K562 (cell line): ENCODE data around the gene PTPRM. TPM values are rescaled to one million over a fixed set of nuclear protein-coding genes. Genes with fewer than 3 reads are reported as not detected.

Experiments used
- ATAC-seq: fragments of 200-7000 bp; cut with Tn5 transposase; 3 replicates; pipeline ENCODE4 v1.9.1; 2020; ENCODE audit warnings: moderate library complexity
- BruUV-seq: library from RNA; stranded (reverse); fragments of 400-500 nt; replicated peaks from 2 replicates; lab custom pipeline; 2021; lab: Mats Ljungman, UMichigan
- CTCF ChIA-PET: fragments of 300-600 bp; formaldehyde crosslinking; extraction: SDS; loops from one replicate; lab custom pipeline; 2021; ENCODE audit warnings: low intra/inter-chr PET ratio; lab: Yijun Ruan, JAX
- POLR2A ChIA-PET: fragments of 300-600, 350-650 bp; sonication (Branson Sonifier 250); formaldehyde crosslinking; extraction: SDS; loops from one replicate; lab custom pipeline; 2021; ENCODE audit warnings: antibody characterized with exemption, inconsistent platforms; lab: Yijun Ruan, JAX
- DNase-seq, 4 experiments: peaks; one replicate each; pipeline versions ENCODE4 v3.0.0 to v3.0.0-alpha.2; 2011 to 2018; ENCODE audit warnings: low spot score in 3 of 4, mixed read lengths in 3 of 4; ENCODE audit errors: extremely low read depth in 1 of 4
- FAIRE-seq: peaks from 2 replicates; lab custom pipeline; 2011; peaks lifted over from hg19 to GRCh38; lab: Jason Lieb, UNC
- H2AFZ ChIP-seq: 2 replicates; pipeline ENCODE4 v1.6.0; 2011; ENCODE audit warnings: low read depth, low read length, control low read depth, inconsistent platforms
- H3K27ac ChIP-seq: fragments of 200-600 bp; 3 replicates; pipeline ENCODE4 v1.8.0; 2011; ENCODE audit warnings: low read depth, mild to moderate bottlenecking, control low read depth, inconsistent platforms, low read length, moderate library complexity, mixed read lengths; ENCODE audit errors: extremely low read depth
- H3K27me3 ChIP-seq, 2 experiments: fragments of 300-600 bp in 1 of 2; 2 replicates in 1 of 2; 3 replicates in 1 of 2; pipeline versions ENCODE4 v1.6.0 to v1.8.0; 2011; ENCODE audit warnings: inconsistent platforms in 2 of 2, low read length in 2 of 2, mild to moderate bottlenecking in 1 of 2, mixed read lengths in 1 of 2, moderate library complexity in 1 of 2; ENCODE audit not compliant: control insufficient read depth in 2 of 2, insufficient read depth in 2 of 2
- H3K36me3 ChIP-seq: fragments of 300-600 bp; 3 replicates; pipeline ENCODE4 v1.8.0; 2011; ENCODE audit warnings: mild to moderate bottlenecking, low read length, inconsistent platforms; ENCODE audit not compliant: control insufficient read depth, insufficient read depth
- H3K4me1 ChIP-seq, 2 experiments: fragments of 200-600 bp in 1 of 2; replicated peaks in 1 of 2; 2 replicates in 1 of 2; 3 replicates in 1 of 2; pipeline versions ENCODE4 v1.5.1 to v1.8.0; 2011; ENCODE audit warnings: inconsistent platforms in 2 of 2, low read length in 2 of 2, mild to moderate bottlenecking in 1 of 2, mixed read lengths in 1 of 2, moderate library complexity in 1 of 2; ENCODE audit not compliant: control insufficient read depth in 2 of 2, insufficient read depth in 2 of 2
- H3K4me2 ChIP-seq: 2 replicates; pipeline ENCODE4 v1.6.1; 2011; ENCODE audit warnings: low read length, control low read depth, inconsistent platforms, mixed read lengths; ENCODE audit not compliant: insufficient read depth
- H3K4me3 ChIP-seq: fragments of 200-600 bp; sonication (generic), shearing (Covaris generic); 2 replicates; pipeline ENCODE4 v1.5.1; 2016; ENCODE audit warnings: control low read depth, inconsistent platforms
- H3K79me2 ChIP-seq: fragments of 200-600 bp; 3 replicates; pipeline ENCODE4 v1.8.0; 2011; ENCODE audit warnings: low read length, inconsistent platforms; ENCODE audit not compliant: control insufficient read depth, insufficient read depth
- H3K9ac ChIP-seq, 2 experiments: 2 replicates each; pipeline versions ENCODE4 v1.6.0 to v1.6.1; 2011; ENCODE audit warnings: low read depth in 2 of 2, low read length in 2 of 2, control low read depth in 1 of 2, inconsistent platforms in 1 of 2, mild to moderate bottlenecking in 1 of 2, mixed read lengths in 1 of 2; ENCODE audit not compliant: insufficient read depth in 1 of 2
- H3K9me1 ChIP-seq: one replicate; pipeline ENCODE4 v1.6.0; 2011; ENCODE audit warnings: inconsistent platforms, mild to moderate bottlenecking, low read length, moderate library complexity; ENCODE audit not compliant: control insufficient read depth, insufficient read depth
- H3K9me3 ChIP-seq: replicated peaks from 2 replicates; pipeline ENCODE4 v1.5.1; 2011; ENCODE audit warnings: low read depth, low read length, inconsistent platforms; ENCODE audit not compliant: control insufficient read depth, insufficient read depth
- H4K20me1 ChIP-seq: replicated peaks from 2 replicates; pipeline ENCODE4 v1.6.1; 2011; ENCODE audit warnings: low read length, inconsistent platforms, mixed read lengths; ENCODE audit not compliant: control insufficient read depth, insufficient read depth
- ATF1 ChIP-seq, 2 experiments: fragments of 450-650 bp in 1 of 2; IDR thresholded peaks; 2 replicates each; pipeline ENCODE4 v1.6.1; 2016; ENCODE audit warnings: missing compliant biosample characterization in 1 of 2, missing genetic modification characterization in 1 of 2
- CCAR2 ChIP-seq: fragments of 200-400 bp; formaldehyde crosslinking; IDR thresholded peaks from 2 replicates; pipeline ENCODE4 v1.6.1; 2017; ENCODE audit warnings: mild to moderate bottlenecking, low read depth, low read length
- CHCHD3 ChIP-seq: fragments of 250-450 bp; sonication (Bioruptor Pico); IDR thresholded peaks from 2 replicates; pipeline ENCODE4 v2.1.2; 2022; ENCODE audit warnings: mild to moderate bottlenecking
- JUN ChIP-seq, 2 experiments: sonication (generic) in 1 of 2; formaldehyde crosslinking in 1 of 2; IDR thresholded peaks; 2 replicates each; pipeline versions ENCODE4 v1.6.1 to v1.8.0; 2012 to 2022; ENCODE audit warnings: borderline replicate concordance in 2 of 2, mild to moderate bottlenecking in 2 of 2, improper control_type of control experiment in 1 of 2, low read depth in 1 of 2, low read length in 1 of 2, missing genetic modification reagents in 1 of 2
- NCOA6 ChIP-seq: fragments of 450-650 bp; IDR thresholded peaks from 2 replicates; pipeline ENCODE4 v1.6.1; 2017; ENCODE audit warnings: mild to moderate bottlenecking
- POLR3A ChIP-seq: IDR thresholded peaks from 2 replicates; pipeline ENCODE4 v1.6.1; 2011; ENCODE audit warnings: borderline replicate concordance, mild to moderate bottlenecking, moderate library complexity; ENCODE audit not compliant: insufficient read length, insufficient read depth; ENCODE audit errors: extremely low read depth
- SMAD4 ChIP-seq: fragments of 250-450 bp; sonication (Bioruptor Pico); conservative IDR thresholded peaks from 2 replicates; pipeline ENCODE4 v1.8.0; 2021; ENCODE audit warnings: inconsistent platforms, mild to moderate bottlenecking, moderate library complexity
- TCF7L2 ChIP-seq: fragments of 150-350 bp; IDR thresholded peaks from 2 replicates; pipeline ENCODE4 v1.6.1; 2016; ENCODE audit warnings: low read depth, mild to moderate bottlenecking, low read length, moderate library complexity
- ZNF143 ChIP-seq: sonication (generic); formaldehyde crosslinking; IDR thresholded peaks from 2 replicates; pipeline ENCODE4 v1.9.0; 2022; ENCODE audit warnings: mild to moderate bottlenecking, missing genetic modification reagents
- ZNF408 ChIP-seq: fragments of 250-450 bp; sonication (Bioruptor Pico); IDR thresholded peaks from 2 replicates; pipeline ENCODE4 v1.4.0; 2020; ENCODE audit warnings: low read depth, mild to moderate bottlenecking, moderate library complexity
- ZNF511 ChIP-seq: sonication (generic); formaldehyde crosslinking; IDR thresholded peaks from 2 replicates; pipeline ENCODE4 v1.8.0; 2022; ENCODE audit warnings: mild to moderate bottlenecking, missing genetic modification reagents
- WGBS: fragments of 100-300 bp; shearing (Covaris generic); methylation state at CpG from one replicate; pipeline ENCODE4 v1.1.6; 2016; ENCODE audit warnings: low coverage, mixed read lengths; ENCODE audit not compliant: insufficient coverage; ENCODE audit errors: missing lambda C conversion rate; 5-methylcytosine and 5-hydroxymethylcytosine counted together
- in situ Hi-C: fragments of 300-500 bp; cut with MboI; formaldehyde crosslinking; loops from 4 replicates; pipeline ENCODE4 v1.15.0; 2018; ENCODE audit warnings: inconsistent platforms, mixed read lengths
- intact Hi-C: fragments of 100-400 bp; cut with micrococcal nuclease; formaldehyde crosslinking; loops from 2 replicates; pipeline ENCODE4 v1.14.2; 2022
- polyA plus RNA-seq, 8 experiments: library from polyadenylated mRNA; depleted of rRNA in 4 of 8; stranded (reverse) in 5 of 8; unstranded in 3 of 8; fragments of >200 nt; fragmentation: Nextera tagmentation in 2 of 8; fragmentation: Illumina TruSeq in 1 of 8; extraction: Ambion mirVana in 2 of 8; extraction: Trizol in 1 of 8; gene quantifications; 2 replicates each; pipeline versions ENCODE4 v1.2.1 to v1.2.3, GENCODE V29; 2011 to 2014; ENCODE audit warnings: inconsistent platforms in 1 of 8, missing spikeins in 1 of 8
- total RNA-seq, 7 experiments: library from RNA; depleted of rRNA in 6 of 7; stranded (reverse); fragments of >200 nt in 6 of 7; fragmentation: Illumina TruSeq in 2 of 7; extraction: Trizol in 2 of 7; gene quantifications; 2 replicates each; pipeline versions ENCODE4 v1.2.1 to v1.2.3, GENCODE V29; 2011 to 2021; ENCODE audit warnings: low replicate concordance in 1 of 7

PTPRM gene
- total and polyA plus RNA-seq, 9 of the 15 experiments (the other 6 are each of a cell fraction or from before 2014, with no cell fraction given): 0.03 to 0.16 (median 0.08) TPM; not detected in 3

- POLR2A ChIA-PET: no interaction called here
- intact Hi-C loops: no loop called here
- TF ChIP-seq ZNF408: no peak
- TF ChIP-seq NCOA6: no peak
- TF ChIP-seq SMAD4: no peak
- TF ChIP-seq TCF7L2: no peak
- no peak for TF ChIP-seq ATF1 (CRISPR knock-in tag; IDR thresholded peaks at IDR 0.05)
- TF ChIP-seq ATF1 (tag; IDR thresholded peaks at IDR 0.05): no peak
- no peak for TF ChIP-seq CCAR2
- no peak for TF ChIP-seq POLR3A
- TF ChIP-seq ZNF511 (CRISPR knock-in tag): no peak
- no peak for TF ChIP-seq JUN (IDR thresholded peaks at IDR 0.05; ENCODE audit: borderline replicate concordance, low read depth, low read length)
- no peak for TF ChIP-seq JUN (CRISPR knock-in tag; IDR thresholded peaks at IDR 0.05; ENCODE audit: borderline replicate concordance)
- TF ChIP-seq ZNF143: no peak
- no peak for TF ChIP-seq CHCHD3 (CRISPR knock-in tag)
These were observed 17.6 kb downstream of the PTPRM start for GRCh38 chr18:7584646-7585275.

More at GRCh38 chr18:7584646-7585275, 17.6 kb downstream of the PTPRM start:
- FAIRE-seq (no peak), ATAC-seq (no peak), DNase-seq (no peak)
- Histone ChIP-seq H3K36me3 (no peaks in the 10 kb centered on the region), H3K27ac (no peak overlapping the region), H2AFZ (no peak overlapping the region), H3K4me3 (no peak overlapping the region), H3K79me2 (no peaks in the 10 kb centered on the region), H3K4me1 (no peaks in the 10 kb centered on the region), H3K4me2 (no peak overlapping the region), H3K9ac (no peak overlapping the region), H3K27me3 (no peaks in the 10 kb centered on the region; a peak in 1 of 5 replicates), H3K9me1 (no peaks in the 10 kb centered on the region), H4K20me1 (no peaks in the 10 kb centered on the region), H3K9me3 (no peaks in the 10 kb centered on the region)
- 1% methylated on average over 7 of the region's 7 CpGs for WGBS
- no TSS peak for BruUV-seq
- in situ Hi-C loops: no loop called here
- CTCF ChIA-PET: no interaction called here
